GM18951 (cell line): Measurements from ENCODE around the gene ZNF732.
"Not testable (repeated sequence)": the region's sequence is repeated elsewhere in the genome, so short reads cannot be mapped to it uniquely, and the experiment has no call there.

Experiments used
- POLR2A ChIP-seq: IDR thresholded peaks from 4 replicates; pipeline ENCODE4 v1.6.1; 2011; ENCODE audit warnings: mild to moderate bottlenecking; ENCODE audit not compliant: insufficient read length, insufficient read depth; ENCODE audit errors: extremely low read depth
- in situ Hi-C: fragments of 300-500 bp; cut with MboI; formaldehyde crosslinking; loops from one replicate; pipeline ENCODE4 v1.12.0; 2022; ENCODE audit warnings: low sequenced_read_pairs, mixed read lengths, inconsistent platforms; ENCODE audit not compliant: unreplicated experiment

Gene ZNF732

GRCh38 chr4:302381-302780 is 2.9 kb downstream of the ZNF732 start:
- no peak for TF ChIP-seq POLR2A
- in situ Hi-C loops: no loop called here

GRCh38 chr4:294732-295131 is 10.5 kb downstream of the ZNF732 start:
- TF ChIP-seq POLR2A: no peak
- in situ Hi-C loops: no loop called here

GRCh38 chr4:288891-289290 is 16.4 kb downstream of the ZNF732 start:
- in situ Hi-C loops: no loop called here
- no peak for TF ChIP-seq POLR2A

- in situ Hi-C loops: no loop called here
- TF ChIP-seq POLR2A: no peak
Measured at GRCh38 chr4:273309-274017, 31.8 kb downstream of the ZNF732 start.

GRCh38 chr4:271492-272103 is 33.7 kb downstream of the ZNF732 start:
- TF ChIP-seq POLR2A: no peak
- in situ Hi-C loops: no loop called here

- in situ Hi-C loops: not testable (repeated sequence)
Measured at GRCh38 chr4:259240-259639, 46.0 kb downstream of the ZNF732 start.

GRCh38 chr4:256492-256891 is 48.8 kb downstream of the ZNF732 start:
- no peak for TF ChIP-seq POLR2A
- in situ Hi-C loops: no loop called here

GRCh38 chr4:253936-254756 is 51.1 kb downstream of the ZNF732 start:
- in situ Hi-C loops: no loop called here
- no peak for TF ChIP-seq POLR2A

- in situ Hi-C loops: no loop called here
- TF ChIP-seq POLR2A: no peak
Measured at GRCh38 chr4:252065-252601, 53.1 kb downstream of the ZNF732 start.

- in situ Hi-C loops: no loop called here
- no peak for TF ChIP-seq POLR2A
Measured at GRCh38 chr4:244471-244870, 60.8 kb downstream of the ZNF732 start.

- in situ Hi-C loops: no loop called here
- no peak for TF ChIP-seq POLR2A
Measured at GRCh38 chr4:243426-243825, 61.8 kb downstream of the ZNF732 start.

GRCh38 chr4:242121-242848 is 63.0 kb downstream of the ZNF732 start:
- in situ Hi-C loops: no loop called here
- no peak for TF ChIP-seq POLR2A

GRCh38 chr4:241411-241810 is 63.9 kb downstream of the ZNF732 start:
- in situ Hi-C loops: not testable (repeated sequence)

- in situ Hi-C loops: no loop called here
- TF ChIP-seq POLR2A: no peak
Measured at GRCh38 chr4:236028-236427, 69.2 kb downstream of the ZNF732 start.
